Neural crest cell (in vitro differentiated cells): ENCODE data around the gene SHROOM2. TPM values are rescaled to one million over a fixed set of nuclear protein-coding genes. Genes with fewer than 3 reads are reported as not detected.
"Not testable (repeated sequence)": the region's sequence is repeated elsewhere in the genome, so short reads cannot be mapped to it uniquely, and the experiment has no call there.

Source experiments
- DNase-seq: peaks from one replicate; pipeline ENCODE4 v3.0.0; 2021; ENCODE audit warnings: low read depth, mixed read lengths, low spot score
- H3K27ac Mint-ChIP-seq: one replicate; pipeline ENCODE4 v1.8.0; 2021; ENCODE audit warnings: mild to moderate bottlenecking, mixed read lengths; ENCODE audit not compliant: unreplicated experiment
- H3K27me3 Mint-ChIP-seq: 2 replicates; pipeline ENCODE4 v1.8.0; 2021; ENCODE audit warnings: low read depth, mild to moderate bottlenecking, mixed read lengths
- H3K36me3 Mint-ChIP-seq: 2 replicates; pipeline ENCODE4 v1.8.0; 2021; ENCODE audit warnings: low read depth, mild to moderate bottlenecking, mixed read lengths
- H3K4me1 Mint-ChIP-seq: 2 replicates; pipeline ENCODE4 v1.8.0; 2021; ENCODE audit warnings: mixed read lengths
- H3K4me3 Mint-ChIP-seq: one replicate; pipeline ENCODE4 v1.8.0; 2021; ENCODE audit warnings: mild to moderate bottlenecking, mixed read lengths
- H3K9me3 Mint-ChIP-seq: 2 replicates; pipeline ENCODE4 v1.8.0; 2021; ENCODE audit warnings: mixed read lengths
- total RNA-seq: library from RNA; stranded (reverse); gene quantifications from 2 replicates; pipeline ENCODE4 v1.2.1, GENCODE V29; 2021
- TF ChIP-seq, protein P1 (sequence below): fragments of 200-600 bp; sonication (generic); conservative IDR thresholded peaks from 2 replicates; pipeline ENCODE4 v1.5.0; 2021; ENCODE audit warnings: antibody characterized with exemption, mild to moderate bottlenecking

SHROOM2 gene
- total RNA-seq, 1 donor from 2014 or later = 11.1 TPM

DNA sequence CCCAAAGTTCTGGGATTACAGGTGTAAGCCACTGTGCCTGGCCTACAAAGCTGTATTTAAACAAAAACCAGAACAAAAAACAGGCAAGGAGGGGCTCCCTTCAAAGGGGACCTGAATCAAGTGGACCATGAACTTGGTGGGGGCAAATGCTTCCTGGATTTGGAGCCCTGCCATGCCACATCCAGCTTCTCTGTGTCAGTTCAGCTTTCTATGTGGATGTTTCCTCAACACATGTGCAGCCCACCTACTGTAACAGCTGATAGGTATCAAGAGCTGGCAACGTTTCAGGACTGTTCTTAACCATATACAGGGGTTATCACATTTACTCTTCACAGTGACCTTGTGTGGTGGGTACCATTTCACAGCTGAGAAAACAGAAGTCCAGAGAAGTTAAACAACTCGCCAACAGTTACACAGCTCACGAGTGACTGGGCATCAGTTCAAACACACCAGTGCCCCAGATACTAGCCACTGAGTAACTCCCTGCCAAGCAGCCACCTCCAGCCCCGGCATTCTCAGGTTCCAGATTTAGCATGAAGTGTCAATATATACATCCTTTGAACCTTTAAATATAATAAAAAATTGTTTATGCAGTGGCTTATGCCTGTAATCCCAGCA, 28.1 kb upstream of the SHROOM2 start:
- Mint-ChIP-seq H3K4me1 (no peaks in the 10 kb centered on the region), H3K4me3 (no peak overlapping the region), H3K27ac (no peak overlapping the region), H3K27me3 (no peaks in the 10 kb centered on the region), H3K36me3 (peaks cover 2% of the 10 kb centered on the region), H3K9me3 (no peaks in the 10 kb centered on the region)
- no peak for DNase-seq
- TF ChIP-seq, protein P1, sequence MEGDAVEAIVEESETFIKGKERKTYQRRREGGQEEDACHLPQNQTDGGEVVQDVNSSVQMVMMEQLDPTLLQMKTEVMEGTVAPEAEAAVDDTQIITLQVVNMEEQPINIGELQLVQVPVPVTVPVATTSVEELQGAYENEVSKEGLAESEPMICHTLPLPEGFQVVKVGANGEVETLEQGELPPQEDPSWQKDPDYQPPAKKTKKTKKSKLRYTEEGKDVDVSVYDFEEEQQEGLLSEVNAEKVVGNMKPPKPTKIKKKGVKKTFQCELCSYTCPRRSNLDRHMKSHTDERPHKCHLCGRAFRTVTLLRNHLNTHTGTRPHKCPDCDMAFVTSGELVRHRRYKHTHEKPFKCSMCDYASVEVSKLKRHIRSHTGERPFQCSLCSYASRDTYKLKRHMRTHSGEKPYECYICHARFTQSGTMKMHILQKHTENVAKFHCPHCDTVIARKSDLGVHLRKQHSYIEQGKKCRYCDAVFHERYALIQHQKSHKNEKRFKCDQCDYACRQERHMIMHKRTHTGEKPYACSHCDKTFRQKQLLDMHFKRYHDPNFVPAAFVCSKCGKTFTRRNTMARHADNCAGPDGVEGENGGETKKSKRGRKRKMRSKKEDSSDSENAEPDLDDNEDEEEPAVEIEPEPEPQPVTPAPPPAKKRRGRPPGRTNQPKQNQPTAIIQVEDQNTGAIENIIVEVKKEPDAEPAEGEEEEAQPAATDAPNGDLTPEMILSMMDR = no peak

DNA sequence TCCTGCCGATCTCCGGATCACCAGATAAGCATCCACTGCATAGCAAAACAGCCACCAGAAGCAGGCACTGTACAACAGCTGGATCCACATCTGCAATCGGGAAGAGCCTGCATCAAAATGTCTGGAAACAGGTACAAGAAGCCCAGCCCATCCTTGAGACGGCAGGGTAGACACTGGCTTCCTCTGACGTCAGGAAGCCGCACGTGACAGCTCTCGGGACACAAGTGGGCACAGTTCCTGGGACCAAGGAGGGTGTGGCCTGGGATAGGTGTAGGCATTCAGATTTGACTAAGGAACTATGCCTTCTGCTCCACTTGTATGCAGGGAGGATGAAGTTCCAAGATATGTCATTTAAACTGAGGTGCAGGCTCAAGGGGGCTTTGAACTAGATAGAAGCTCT, 26.9 kb upstream of the SHROOM2 start:
- H3K9me3 Mint-ChIP-seq = no peaks in the 10 kb centered on the region
- TF ChIP-seq, protein P1 = no peak
- H3K4me1 Mint-ChIP-seq = no peaks in the 10 kb centered on the region
- no peak overlapping the region for H3K27ac Mint-ChIP-seq
- no peak for DNase-seq
- no peak overlapping the region for H3K4me3 Mint-ChIP-seq
- H3K36me3 Mint-ChIP-seq = peaks cover 2% of the 10 kb centered on the region
- peaks cover 2% of the 10 kb centered on the region for H3K27me3 Mint-ChIP-seq

DNA sequence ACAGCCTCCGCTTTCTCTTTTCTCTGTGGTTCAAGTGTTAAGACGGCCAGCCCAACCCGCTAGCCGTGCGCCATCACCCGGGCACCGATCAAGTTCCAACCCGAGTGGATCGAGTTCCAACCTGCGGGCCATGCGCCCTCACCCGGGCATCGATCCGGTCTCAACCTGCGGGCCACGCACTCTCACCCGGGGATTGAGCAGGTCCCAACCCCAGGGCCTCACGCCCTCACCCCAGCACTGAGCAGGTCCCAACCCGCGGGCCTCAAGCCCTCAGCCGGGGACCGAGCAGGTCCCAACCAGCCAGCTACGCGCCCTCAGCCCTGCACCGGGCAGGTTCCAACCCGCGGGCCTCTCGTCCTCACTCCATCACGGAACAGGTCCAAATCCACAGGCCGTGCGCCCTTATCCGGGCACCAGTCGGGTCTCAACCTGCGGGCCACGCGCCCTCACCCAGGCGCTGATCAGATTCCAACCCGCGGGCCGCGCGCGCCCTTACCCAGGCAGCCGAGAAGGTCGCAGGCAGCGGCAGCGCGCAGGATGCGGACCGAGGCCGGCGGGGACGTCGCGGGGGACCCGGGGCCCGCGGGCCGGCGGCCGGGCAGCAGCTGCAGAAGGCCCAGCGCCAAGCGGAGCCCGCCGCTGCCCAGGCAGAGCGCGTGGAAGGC, 21.0 kb upstream of the SHROOM2 start:
- H3K9me3 Mint-ChIP-seq = no peaks in the 10 kb centered on the region
- no peak overlapping the region for H3K27ac Mint-ChIP-seq
- no peak for DNase-seq
- H3K4me3 Mint-ChIP-seq = no peak overlapping the region
- H3K27me3 Mint-ChIP-seq = peaks cover 16% of the 10 kb centered on the region
- H3K4me1 Mint-ChIP-seq = peaks cover 3% of the 10 kb centered on the region
- TF ChIP-seq, protein P1 = no peak
- H3K36me3 Mint-ChIP-seq = peaks cover 3% of the 10 kb centered on the region

DNA sequence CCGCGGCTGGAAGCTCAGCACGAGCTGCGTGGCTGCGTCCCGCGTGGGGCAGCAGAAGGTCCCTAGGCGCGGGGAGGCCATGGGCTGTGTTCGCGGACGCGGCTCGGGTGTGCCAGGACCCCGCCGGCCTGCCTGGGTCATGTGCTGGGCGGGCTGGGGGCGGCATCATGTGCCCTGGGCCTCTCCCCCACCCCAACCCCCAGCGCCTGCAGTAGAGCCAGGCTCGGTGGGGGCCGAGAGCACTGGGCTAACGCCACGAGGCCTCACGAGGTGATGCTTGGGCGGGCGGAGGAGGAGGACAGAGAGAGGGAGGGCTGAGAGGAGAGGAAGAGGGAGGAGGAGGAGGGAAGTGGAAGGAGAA, 20.5 kb upstream of the SHROOM2 start, which contains the start of gene GPR143:
Gene GPR143, minus strand, starts transcription at position 111 of the 361 bp plus-strand sequence. Its CDS starts 30 bp downstream, at position 81.
- H3K27me3 Mint-ChIP-seq = peaks cover 16% of the 10 kb centered on the region
- H3K9me3 Mint-ChIP-seq = no peaks in the 10 kb centered on the region
- no peak within 1 kb of the TSS for H3K4me3 Mint-ChIP-seq
- DNase-seq = no peak
- TF ChIP-seq, protein P1 = no peak
- peaks cover 3% of the 10 kb centered on the region for H3K4me1 Mint-ChIP-seq
- H3K27ac Mint-ChIP-seq = no peak within 1 kb of the TSS
- peaks cover 3% of the 10 kb centered on the region for H3K36me3 Mint-ChIP-seq

DNA sequence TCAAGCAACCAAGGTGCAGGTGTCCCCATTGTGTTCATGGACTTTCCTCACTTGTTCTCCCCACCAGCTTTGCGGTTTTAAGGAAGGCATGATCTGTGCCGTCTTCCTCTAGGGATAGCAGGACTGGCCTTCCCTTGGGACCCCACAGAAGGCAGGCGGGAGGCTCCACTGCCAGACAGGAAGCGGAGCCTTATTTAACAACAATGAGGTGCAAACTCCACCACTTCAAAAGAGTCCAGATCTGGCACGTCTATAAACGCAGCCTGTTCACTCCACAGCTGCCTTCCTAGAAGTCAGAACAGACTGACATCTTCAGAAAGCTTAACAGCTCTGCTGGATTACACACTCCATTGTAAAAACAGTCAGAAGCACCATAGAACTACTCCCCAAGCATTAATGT, 18.9 kb upstream of the SHROOM2 start:
- Mint-ChIP-seq H3K4me1 (peaks cover 3% of the 10 kb centered on the region), H3K27me3 (peaks cover 16% of the 10 kb centered on the region), H3K4me3 (no peak overlapping the region), H3K27ac (no peak overlapping the region), H3K36me3 (peaks cover 3% of the 10 kb centered on the region), H3K9me3 (no peaks in the 10 kb centered on the region)
- no peak for DNase-seq
- TF ChIP-seq, protein P1 = no peak

DNA sequence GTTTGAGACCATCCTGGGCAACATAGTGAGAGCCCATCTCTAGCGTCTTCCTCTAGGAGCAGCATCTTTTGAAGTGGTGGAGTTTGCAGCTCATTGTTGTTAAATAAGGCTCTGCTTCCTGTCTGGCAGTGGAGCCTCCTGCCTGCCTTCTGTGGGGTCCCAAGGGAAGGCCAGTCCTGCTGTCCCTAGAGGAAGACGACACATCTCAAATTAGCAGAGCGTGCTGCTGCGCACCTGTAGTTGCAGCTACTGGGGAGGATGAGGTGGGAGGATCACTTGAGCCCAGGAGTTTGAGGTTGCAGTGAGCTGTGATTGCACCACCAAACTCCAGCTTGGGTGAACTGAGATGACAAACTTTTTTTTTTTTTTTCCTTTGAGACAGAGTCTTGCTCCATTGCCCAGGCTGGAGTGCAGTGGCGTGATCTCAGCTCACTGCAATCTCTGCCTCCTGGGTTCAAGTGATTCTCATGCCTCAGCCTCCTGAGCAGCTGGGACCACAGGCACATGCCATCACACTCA, 17.8 kb upstream of the SHROOM2 start:
- H3K9me3 Mint-ChIP-seq, DNase-seq, H3K27ac Mint-ChIP-seq, H3K4me1 Mint-ChIP-seq, H3K4me3 Mint-ChIP-seq, H3K36me3 Mint-ChIP-seq: not testable (repeated sequence)
- H3K27me3 Mint-ChIP-seq = peaks cover 16% of the 10 kb centered on the region
